ENCODE measurements around the gene MUS81.

Gene MUS81

DNA sequence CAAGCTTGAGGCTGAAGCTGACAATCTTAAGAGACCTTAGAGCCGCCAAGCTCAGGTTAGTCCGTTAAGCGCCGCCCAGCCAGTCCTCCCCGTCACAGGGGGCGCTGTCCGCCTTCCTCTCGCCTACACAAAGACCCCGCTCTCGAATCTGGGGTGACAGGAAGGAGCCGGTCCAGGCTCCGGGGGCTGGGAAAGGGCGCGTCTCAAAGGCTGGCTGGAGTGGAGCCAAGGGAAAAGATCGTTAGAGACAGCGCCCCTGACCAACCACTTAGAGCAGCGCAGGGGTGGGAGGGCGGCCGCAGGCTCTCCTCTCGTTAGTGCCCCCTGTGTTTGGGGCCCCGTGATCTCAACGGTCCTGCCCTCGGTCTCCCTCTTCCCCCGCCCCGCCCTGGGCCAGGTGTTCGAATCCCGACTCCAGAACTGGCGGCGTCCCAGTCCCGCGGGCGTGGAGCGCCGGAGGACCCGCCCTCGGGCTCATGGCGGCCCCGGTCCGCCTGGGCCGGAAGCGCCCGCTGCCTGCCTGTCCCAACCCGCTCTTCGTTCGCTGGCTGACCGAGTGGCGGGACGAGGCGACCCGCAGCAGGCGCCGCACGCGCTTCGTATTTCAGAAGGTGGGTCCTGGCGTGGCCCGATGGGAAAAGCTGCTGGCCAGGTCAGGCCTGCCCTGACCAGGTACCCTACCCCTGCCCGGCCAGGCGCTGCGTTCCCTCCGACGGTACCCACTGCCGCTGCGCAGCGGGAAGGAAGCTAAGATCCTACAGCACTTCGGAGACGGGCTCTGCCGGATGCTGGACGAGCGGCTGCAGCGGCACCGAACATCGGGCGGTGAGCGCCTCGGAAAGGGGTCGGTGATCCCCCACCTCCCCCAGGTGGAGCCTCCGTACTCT, at the start of gene MUS81:
Gene MUS81 (plus strand): TSS at position 156 of the 887 bp plus-strand sequence. CDS start 321 bp downstream, at position 477.
- Histone ChIP-seq H3K4me3 (ENCODE audit: low read length in 2 of 2) (peak within 1 kb of the TSS; percentile 78 to 93), H3K4me1 (ENCODE audit: control insufficient read depth in 2 of 2, insufficient read depth in 2 of 2, low read length in 2 of 2) (peaks cover 40 to 44% of the 10 kb centered on the region in 2 donors), H3K36me3 (ENCODE audit: control insufficient read depth in 2 of 2, insufficient read depth in 2 of 2, low read length in 2 of 2) (peaks cover 36 to 50% of the 10 kb centered on the region in 2 donors), H3K9me3 (ENCODE audit: control insufficient read depth in 2 of 2, low read length in 2 of 2) (no peaks in the 10 kb centered on the region), H3K27ac (ENCODE audit: low read depth in 2 of 2, low read length in 2 of 2) (peak within 1 kb of the TSS; percentile 99), H3K9ac (ENCODE audit: low read depth in 1 of 2, low read length in 2 of 2) (peak within 1 kb of the TSS; percentile 85 to 96), H3K27me3 (ENCODE audit: control insufficient read depth in 2 of 2, insufficient read depth in 2 of 2, low read length in 2 of 2) (no peaks in the 10 kb centered on the region)

DNA sequence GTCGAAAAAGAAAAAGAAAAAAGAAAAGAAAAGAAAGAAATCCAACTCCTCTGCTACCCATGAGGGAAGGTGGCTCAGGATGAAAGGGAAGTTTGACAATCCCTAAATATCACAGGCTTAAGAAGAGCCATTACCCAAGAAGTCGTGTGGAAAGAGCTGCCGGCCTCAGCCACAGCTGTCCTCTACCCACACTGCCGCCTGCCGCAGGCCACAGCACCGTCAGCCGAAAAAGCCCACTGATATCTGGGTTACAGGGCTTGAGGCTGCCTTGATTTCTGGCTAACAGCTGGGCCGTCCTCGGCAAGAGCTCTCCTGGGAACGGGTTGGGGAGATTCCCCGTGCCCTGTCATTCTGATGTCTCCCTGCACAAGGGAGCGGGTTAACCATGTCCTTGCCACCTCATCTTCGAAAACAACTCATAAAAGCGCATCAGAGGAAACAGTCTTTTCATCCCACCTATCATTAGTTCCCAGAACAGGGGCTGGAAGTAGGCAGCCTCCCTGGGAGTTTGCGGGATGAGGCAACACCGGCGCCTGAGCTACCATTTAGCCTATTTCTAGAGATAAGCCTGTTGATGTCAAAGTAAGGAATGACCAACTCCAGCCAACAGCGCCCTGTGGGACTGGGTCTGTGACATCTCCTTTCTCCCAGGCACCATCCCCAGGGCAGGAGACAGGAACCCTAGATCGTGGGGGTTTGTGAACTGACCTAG, 48.3 kb upstream of the MUS81 start:
- H3K27me3 ChIP-seq (ENCODE audit: control insufficient read depth in 2 of 2, insufficient read depth in 2 of 2, low read length in 2 of 2): peaks cover 9 to 13% of the 10 kb centered on the region in 2 donors
- no peaks in the 10 kb centered on the region for H3K36me3 ChIP-seq (ENCODE audit: control insufficient read depth in 2 of 2, insufficient read depth in 2 of 2, low read length in 2 of 2)
- peaks cover 1 to 2% of the 10 kb centered on the region in 2 donors for H3K4me1 ChIP-seq (ENCODE audit: control insufficient read depth in 2 of 2, insufficient read depth in 2 of 2, low read length in 2 of 2)
- no peak overlapping the region for H3K9ac ChIP-seq (ENCODE audit: low read depth in 1 of 2, low read length in 2 of 2)
- no peaks in the 10 kb centered on the region for H3K9me3 ChIP-seq (ENCODE audit: control insufficient read depth in 2 of 2, low read length in 2 of 2)
- no peak overlapping the region for H3K4me3 ChIP-seq (ENCODE audit: low read length in 2 of 2)
- H3K27ac ChIP-seq (ENCODE audit: low read depth in 2 of 2, low read length in 2 of 2): no peak overlapping the region

DNA sequence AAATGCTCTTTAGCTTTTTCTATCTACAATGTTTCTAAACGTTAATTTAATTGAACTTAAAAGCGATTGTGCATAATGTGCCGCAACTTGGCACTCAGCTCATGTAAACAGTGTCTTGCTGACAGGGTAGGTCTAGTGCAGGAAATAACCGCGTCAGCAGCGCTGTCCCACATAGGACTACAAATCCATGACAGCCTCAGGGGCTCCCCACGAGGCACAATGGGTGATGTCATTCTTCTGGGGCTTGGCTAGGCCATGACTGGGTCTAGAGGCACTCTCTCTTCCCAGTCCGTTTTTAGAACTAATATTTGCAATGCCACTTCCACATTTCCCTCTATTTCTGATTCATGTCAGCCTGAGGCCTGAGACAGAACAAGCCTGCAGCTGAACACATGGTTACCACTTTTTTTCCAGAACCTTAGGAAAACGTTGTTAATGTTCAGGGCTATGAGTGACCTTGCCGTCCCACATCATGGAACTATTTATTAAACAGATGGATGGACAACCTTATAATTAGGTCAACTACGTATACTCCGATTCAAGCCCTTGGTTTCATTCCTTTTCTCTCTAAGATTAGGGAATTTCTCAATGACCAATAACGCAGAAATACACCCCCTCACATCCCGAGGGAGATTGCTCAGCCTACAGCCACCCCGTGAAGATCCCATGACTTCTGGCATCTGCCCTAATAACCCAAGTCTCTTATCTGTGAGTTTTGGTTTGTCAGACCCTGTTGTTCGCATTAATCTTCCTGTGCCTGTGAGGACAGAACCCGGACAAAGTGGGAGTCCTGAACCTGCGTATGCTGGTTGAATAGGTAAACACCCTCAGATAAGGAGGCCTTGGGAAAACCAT, 45.9 kb upstream of the MUS81 start:
- Histone ChIP-seq H3K27ac (ENCODE audit: low read depth in 2 of 2, low read length in 2 of 2) (no peak overlapping the region), H3K27me3 (ENCODE audit: control insufficient read depth in 2 of 2, insufficient read depth in 2 of 2, low read length in 2 of 2) (peaks cover 0 to 4% of the 10 kb centered on the region in 2 donors), H3K9ac (ENCODE audit: low read depth in 1 of 2, low read length in 2 of 2) (no peak overlapping the region), H3K9me3 (ENCODE audit: control insufficient read depth in 2 of 2, low read length in 2 of 2) (no peaks in the 10 kb centered on the region), H3K36me3 (ENCODE audit: control insufficient read depth in 2 of 2, insufficient read depth in 2 of 2, low read length in 2 of 2) (no peaks in the 10 kb centered on the region), H3K4me1 (ENCODE audit: control insufficient read depth in 2 of 2, insufficient read depth in 2 of 2, low read length in 2 of 2) (peaks cover 8 to 9% of the 10 kb centered on the region in 2 donors), H3K4me3 (ENCODE audit: low read length in 2 of 2) (no peak overlapping the region)

GRCh38 chr11:65814986-65815565, 45.2 kb upstream of the MUS81 start:
- no peaks in the 10 kb centered on the region for H3K9me3 ChIP-seq (ENCODE audit: control insufficient read depth in 2 of 2, low read length in 2 of 2)
- H3K9ac ChIP-seq (ENCODE audit: low read depth in 1 of 2, low read length in 2 of 2): no peak overlapping the region
- H3K27me3 ChIP-seq (ENCODE audit: control insufficient read depth in 2 of 2, insufficient read depth in 2 of 2, low read length in 2 of 2): no peaks in the 10 kb centered on the region
- no peaks in the 10 kb centered on the region for H3K36me3 ChIP-seq (ENCODE audit: control insufficient read depth in 2 of 2, insufficient read depth in 2 of 2, low read length in 2 of 2)
- H3K27ac ChIP-seq (ENCODE audit: low read depth in 2 of 2, low read length in 2 of 2): no peak overlapping the region
- no peak overlapping the region for H3K4me3 ChIP-seq (ENCODE audit: low read length in 2 of 2)
- H3K4me1 ChIP-seq (ENCODE audit: control insufficient read depth in 2 of 2, insufficient read depth in 2 of 2, low read length in 2 of 2): peaks cover 8 to 9% of the 10 kb centered on the region in 2 donors

DNA sequence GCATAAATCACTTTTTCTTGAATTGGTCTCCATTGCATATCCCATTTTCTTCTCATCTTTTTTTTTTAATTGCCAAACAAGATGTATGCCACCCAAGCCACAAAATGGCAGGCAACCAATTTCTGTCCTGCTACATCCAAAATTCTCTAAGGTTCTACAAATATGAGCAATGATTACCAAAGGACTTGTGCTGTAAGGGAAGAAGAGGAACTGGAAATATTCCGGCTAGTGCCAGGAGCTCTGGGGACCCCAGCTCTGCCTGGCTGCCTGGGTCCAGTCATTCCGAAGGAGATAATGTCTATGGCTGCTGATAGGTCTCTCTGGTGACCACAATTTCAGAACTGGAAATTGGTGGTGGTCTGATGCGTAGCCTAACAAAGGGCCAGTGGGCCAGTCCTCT, 43.5 kb upstream of the MUS81 start:
- H3K4me3 ChIP-seq (ENCODE audit: low read length in 2 of 2): peak overlapping the region in 1 of 2 donors; percentile 14
- no peaks in the 10 kb centered on the region for H3K27me3 ChIP-seq (ENCODE audit: control insufficient read depth in 2 of 2, insufficient read depth in 2 of 2, low read length in 2 of 2)
- no peaks in the 10 kb centered on the region for H3K9me3 ChIP-seq (ENCODE audit: control insufficient read depth in 2 of 2, low read length in 2 of 2)
- no peak overlapping the region for H3K27ac ChIP-seq (ENCODE audit: low read depth in 2 of 2, low read length in 2 of 2)
- no peak overlapping the region for H3K9ac ChIP-seq (ENCODE audit: low read depth in 1 of 2, low read length in 2 of 2)
- peaks cover 21 to 23% of the 10 kb centered on the region in 2 donors for H3K4me1 ChIP-seq (ENCODE audit: control insufficient read depth in 2 of 2, insufficient read depth in 2 of 2, low read length in 2 of 2)
- H3K36me3 ChIP-seq (ENCODE audit: control insufficient read depth in 2 of 2, insufficient read depth in 2 of 2, low read length in 2 of 2): no peaks in the 10 kb centered on the region

- peak overlapping the region; percentile 52 to 83 for H3K9ac ChIP-seq (ENCODE audit: low read depth in 1 of 2, low read length in 2 of 2)
- H3K36me3 ChIP-seq (ENCODE audit: control insufficient read depth in 2 of 2, insufficient read depth in 2 of 2, low read length in 2 of 2): no peaks in the 10 kb centered on the region
Measured at GRCh38 chr11:65817312-65817834, 42.9 kb upstream of the MUS81 start.

GRCh38 chr11:65817835-65818680, 42.2 kb upstream of the MUS81 start:
- Histone ChIP-seq H3K4me3 (ENCODE audit: low read length in 2 of 2) (peak overlapping the region; percentile 79 to 81), H3K9me3 (ENCODE audit: control insufficient read depth in 2 of 2, low read length in 2 of 2) (no peaks in the 10 kb centered on the region), H3K27ac (ENCODE audit: low read depth in 2 of 2, low read length in 2 of 2) (peak overlapping the region; percentile 75 to 78), H3K4me1 (ENCODE audit: control insufficient read depth in 2 of 2, insufficient read depth in 2 of 2, low read length in 2 of 2) (peaks cover 21 to 34% of the 10 kb centered on the region in 2 donors), H3K9ac (ENCODE audit: low read depth in 1 of 2, low read length in 2 of 2) (peak overlapping the region; percentile 52 to 83), H3K36me3 (ENCODE audit: control insufficient read depth in 2 of 2, insufficient read depth in 2 of 2, low read length in 2 of 2) (no peaks in the 10 kb centered on the region), H3K27me3 (ENCODE audit: control insufficient read depth in 2 of 2, insufficient read depth in 2 of 2, low read length in 2 of 2) (no peaks in the 10 kb centered on the region)

More at GRCh38 chr11:65817312-65817834, 42.9 kb upstream of the MUS81 start:
- Histone ChIP-seq H3K9me3 (ENCODE audit: control insufficient read depth in 2 of 2, low read length in 2 of 2) (no peaks in the 10 kb centered on the region), H3K4me3 (ENCODE audit: low read length in 2 of 2) (peak overlapping the region; percentile 79 to 81), H3K27ac (ENCODE audit: low read depth in 2 of 2, low read length in 2 of 2) (peak overlapping the region; percentile 75 to 78), H3K27me3 (ENCODE audit: control insufficient read depth in 2 of 2, insufficient read depth in 2 of 2, low read length in 2 of 2) (no peaks in the 10 kb centered on the region), H3K4me1 (ENCODE audit: control insufficient read depth in 2 of 2, insufficient read depth in 2 of 2, low read length in 2 of 2) (peaks cover 21 to 28% of the 10 kb centered on the region in 2 donors)

GRCh38 chr11:65821107-65821506, 39.1 kb upstream of the MUS81 start:
- Histone ChIP-seq H3K27ac (ENCODE audit: low read depth in 2 of 2, low read length in 2 of 2) (peak overlapping the region; percentile 85 to 88), H3K9ac (ENCODE audit: low read depth in 1 of 2, low read length in 2 of 2) (peak overlapping the region in 1 of 2 donors; percentile 3), H3K4me1 (ENCODE audit: control insufficient read depth in 2 of 2, insufficient read depth in 2 of 2, low read length in 2 of 2) (peaks cover 30 to 45% of the 10 kb centered on the region in 2 donors), H3K4me3 (ENCODE audit: low read length in 2 of 2) (peak overlapping the region in 1 of 2 donors; percentile 26), H3K9me3 (ENCODE audit: control insufficient read depth in 2 of 2, low read length in 2 of 2) (no peaks in the 10 kb centered on the region), H3K27me3 (ENCODE audit: control insufficient read depth in 2 of 2, insufficient read depth in 2 of 2, low read length in 2 of 2) (no peaks in the 10 kb centered on the region), H3K36me3 (ENCODE audit: control insufficient read depth in 2 of 2, insufficient read depth in 2 of 2, low read length in 2 of 2) (no peaks in the 10 kb centered on the region)

Data from mucosa of rectum (tissue), 2 donors.